Prostate gland (tissue), 2 donors: ENCODE measurements around the gene PTPRT. TPM values are rescaled to one million over a fixed set of nuclear protein-coding genes. Genes with fewer than 3 reads are reported as not detected.
A peak's percentile ranks its signal among the peaks of the same experiment; 100 is the strongest.

Experiments
- DNase-seq: peaks from one replicate; pipeline ENCODE4 v3.0.0-alpha.2; 2019; ENCODE audit warnings: low spot score
- H3K27ac ChIP-seq, 2 donors: fragments of 200-600 bp; sonication (generic); 2 replicates each; pipeline ENCODE4 v1.5.1; 2017 to 2019
- H3K27me3 ChIP-seq: fragments of 200-600 bp; sonication (generic); replicated peaks from 2 replicates; pipeline ENCODE4 v1.5.1; 2019; ENCODE audit not compliant: insufficient read depth
- H3K36me3 ChIP-seq, 2 donors: fragments of 200-600 bp; sonication (generic); 1 replicate in 1 of 2; 2 replicates in 1 of 2; pipeline versions ENCODE4 v1.5.1 to v1.8.1; 2017 to 2019
- H3K4me1 ChIP-seq: fragments of 200-600 bp; sonication (generic); replicated peaks from 2 replicates; pipeline ENCODE4 v1.5.1; 2019
- H3K4me3 ChIP-seq, 2 donors: fragments of 200-600 bp; sonication (generic); 2 replicates each; pipeline ENCODE4 v1.5.1; 2017 to 2019
- H3K9me3 ChIP-seq: fragments of 200-600 bp; sonication (generic); 2 replicates; pipeline ENCODE4 v1.5.1; 2017
- POLR2A ChIP-seq: fragments of 450-650 bp; IDR thresholded peaks from one replicate; pipeline ENCODE4 v1.6.1; 2016; ENCODE audit warnings: antibody characterized with exemption, mild to moderate bottlenecking
- POLR2AphosphoS5 ChIP-seq: sonication (generic); formaldehyde crosslinking; IDR thresholded peaks from one replicate; pipeline ENCODE4 v1.6.1; 2017; ENCODE audit warnings: antibody characterized with exemption
- WGBS: methylation state at CpG from one replicate; pipeline ENCODE4 v1.1.5; 2018; 5-methylcytosine and 5-hydroxymethylcytosine counted together
- intact Hi-C: fragments of 100-400 bp; cut with DNase I; formaldehyde crosslinking; loops from one replicate; pipeline ENCODE4 v1.14.2; 2022
- total RNA-seq, 2 donors: library from RNA; depleted of rRNA; stranded (reverse); fragments of >200 nt; gene quantifications; one replicate each; pipeline ENCODE4 v1.1.0, GENCODE V29; 2016
- TF ChIP-seq, protein P1 (sequence below), 4 experiments: fragments of 200-600 bp in 2 of 4; fragments of 450-650 bp in 2 of 4; sonication (generic) in 2 of 4; IDR thresholded peaks; 1 replicate in 3 of 4; 2 replicates in 1 of 4; pipeline ENCODE4 v1.5.1; 2016 to 2019; ENCODE audit warnings: antibody characterized with exemption in 4 of 4, mild to moderate bottlenecking in 2 of 4, moderate library complexity in 2 of 4

PTPRT gene
- total RNA-seq, 2 donors from 2014 or later = 1.5 to 3.5 TPM

DNA sequence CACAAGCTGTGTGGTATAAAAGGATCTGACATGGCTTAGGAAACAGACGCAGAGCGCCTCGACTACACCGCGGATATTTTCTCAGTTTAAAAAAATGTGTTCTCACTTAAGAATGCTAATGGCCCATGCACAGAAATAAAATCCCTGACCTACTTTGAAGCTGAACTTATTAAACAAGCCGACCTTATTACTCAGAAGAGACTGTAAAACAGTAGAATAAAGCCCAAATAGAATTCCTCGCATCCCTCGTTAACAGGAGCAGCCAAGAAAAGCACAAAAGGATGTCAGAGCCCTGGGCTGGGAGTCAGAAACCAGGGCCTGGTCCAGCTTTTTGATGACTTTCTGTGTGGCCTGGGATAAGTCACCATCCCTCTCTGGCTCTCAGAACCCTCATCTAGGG is 489.3 kb downstream of the PTPRT start:
- no peaks in the 10 kb centered on the region for H3K36me3 ChIP-seq
- H3K27me3 ChIP-seq = no peaks in the 10 kb centered on the region
- H3K27ac ChIP-seq = no peak overlapping the region
- H3K4me1 ChIP-seq = no peaks in the 10 kb centered on the region
- H3K9me3 ChIP-seq = no peaks in the 10 kb centered on the region
- DNase-seq = no peak
- TF ChIP-seq POLR2AphosphoS5 (peak; percentile 21), POLR2A (no peak)
- TF ChIP-seq, protein P1, sequence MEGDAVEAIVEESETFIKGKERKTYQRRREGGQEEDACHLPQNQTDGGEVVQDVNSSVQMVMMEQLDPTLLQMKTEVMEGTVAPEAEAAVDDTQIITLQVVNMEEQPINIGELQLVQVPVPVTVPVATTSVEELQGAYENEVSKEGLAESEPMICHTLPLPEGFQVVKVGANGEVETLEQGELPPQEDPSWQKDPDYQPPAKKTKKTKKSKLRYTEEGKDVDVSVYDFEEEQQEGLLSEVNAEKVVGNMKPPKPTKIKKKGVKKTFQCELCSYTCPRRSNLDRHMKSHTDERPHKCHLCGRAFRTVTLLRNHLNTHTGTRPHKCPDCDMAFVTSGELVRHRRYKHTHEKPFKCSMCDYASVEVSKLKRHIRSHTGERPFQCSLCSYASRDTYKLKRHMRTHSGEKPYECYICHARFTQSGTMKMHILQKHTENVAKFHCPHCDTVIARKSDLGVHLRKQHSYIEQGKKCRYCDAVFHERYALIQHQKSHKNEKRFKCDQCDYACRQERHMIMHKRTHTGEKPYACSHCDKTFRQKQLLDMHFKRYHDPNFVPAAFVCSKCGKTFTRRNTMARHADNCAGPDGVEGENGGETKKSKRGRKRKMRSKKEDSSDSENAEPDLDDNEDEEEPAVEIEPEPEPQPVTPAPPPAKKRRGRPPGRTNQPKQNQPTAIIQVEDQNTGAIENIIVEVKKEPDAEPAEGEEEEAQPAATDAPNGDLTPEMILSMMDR (IDR thresholded peaks at IDR 0.05) = no peak
- H3K4me3 ChIP-seq = no peak overlapping the region
- WGBS = 20% methylated on average over 8 of the region's 8 CpGs
- intact Hi-C loops = no loop called here

DNA sequence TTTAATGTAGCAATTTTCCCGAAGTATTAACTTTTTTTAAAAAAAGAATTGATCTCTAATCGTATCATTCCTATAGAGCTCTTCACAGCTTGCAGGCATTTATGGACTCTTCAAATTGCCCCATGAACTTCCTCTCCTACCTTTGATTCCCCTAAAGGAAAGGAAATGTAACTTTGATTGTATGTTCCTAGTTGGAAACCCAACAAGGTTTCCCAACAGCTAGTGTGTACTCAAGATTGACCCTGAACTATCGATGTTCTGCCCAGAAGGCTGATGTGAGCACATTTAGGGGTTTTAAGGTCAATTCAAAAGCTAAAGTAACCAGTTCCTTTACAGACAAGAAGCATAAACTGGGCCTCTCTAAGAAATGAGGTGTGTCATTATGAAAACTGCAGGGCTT is 491.7 kb downstream of the PTPRT start:
- DNase-seq = no peak
- no peak for TF ChIP-seq POLR2AphosphoS5
- H3K27me3 ChIP-seq = no peaks in the 10 kb centered on the region
- WGBS = 47% methylated on average over 3 of the region's 3 CpGs
- no peaks in the 10 kb centered on the region for H3K9me3 ChIP-seq
- H3K4me1 ChIP-seq = no peaks in the 10 kb centered on the region
- H3K4me3 ChIP-seq = no peak overlapping the region
- no peak overlapping the region for H3K27ac ChIP-seq
- intact Hi-C loops = no loop called here
- H3K36me3 ChIP-seq = no peaks in the 10 kb centered on the region

DNA sequence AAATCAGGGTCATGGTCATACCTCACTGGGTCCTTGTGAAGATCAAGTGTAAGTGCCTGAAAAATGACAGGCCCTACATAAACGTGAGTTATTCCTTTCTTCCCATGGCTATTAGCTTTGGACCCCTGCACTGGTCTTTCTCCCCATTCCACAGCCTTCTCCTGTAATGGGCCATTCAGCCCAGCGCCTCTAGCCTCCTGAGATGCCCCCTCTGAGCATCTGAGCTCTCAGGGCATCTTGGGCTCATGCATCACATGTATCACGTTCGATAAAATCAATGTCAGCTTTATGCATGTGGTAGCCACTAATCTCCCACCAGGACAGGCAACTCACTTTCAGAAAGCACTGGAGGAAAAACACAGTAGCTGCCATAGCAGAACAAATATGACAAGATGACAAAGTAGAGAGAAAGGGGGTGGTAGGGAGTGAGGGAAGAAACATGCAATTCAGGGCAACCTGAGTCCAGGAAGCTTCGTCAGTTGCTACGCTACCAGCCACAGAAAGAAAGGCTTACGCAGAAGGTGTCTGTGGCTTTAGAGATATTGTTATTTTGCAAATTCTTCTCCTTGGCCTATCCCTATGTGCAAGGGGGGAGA is 498.8 kb downstream of the PTPRT start:
- Histone ChIP-seq H3K9me3 (no peaks in the 10 kb centered on the region), H3K27me3 (no peaks in the 10 kb centered on the region), H3K36me3 (no peaks in the 10 kb centered on the region), H3K27ac (no peak overlapping the region), H3K4me1 (no peaks in the 10 kb centered on the region), H3K4me3 (no peak overlapping the region)
- no peak for TF ChIP-seq POLR2AphosphoS5
- TF ChIP-seq, protein P1 (IDR thresholded peaks at IDR 0.05) = no peak
- TF ChIP-seq POLR2A = no peak
- 89% methylated on average over 7 of the region's 7 CpGs for WGBS
- intact Hi-C loops = no loop called here
- no peak for DNase-seq

DNA sequence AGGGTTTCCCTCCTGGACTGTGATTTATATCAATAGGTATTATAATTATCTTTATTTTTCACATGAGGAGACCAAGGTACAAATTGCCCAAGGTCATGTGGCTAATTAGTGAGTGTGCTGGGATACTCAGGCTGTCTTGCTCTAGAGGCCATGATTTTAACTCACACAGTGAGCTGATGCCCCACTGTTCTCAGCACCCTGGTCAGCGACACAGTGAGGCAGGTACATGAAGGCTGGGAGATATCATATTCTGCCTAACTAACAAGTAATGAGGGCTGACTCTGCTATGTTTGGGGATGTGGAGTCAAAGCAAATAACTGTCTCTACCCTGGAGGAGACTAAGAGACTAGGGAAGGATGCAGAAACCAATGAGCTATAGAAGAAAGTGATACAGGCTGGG is 501.1 kb downstream of the PTPRT start:
- TF ChIP-seq, protein P1 (IDR thresholded peaks at IDR 0.05) = no peak
- TF ChIP-seq POLR2AphosphoS5 = no peak
- TF ChIP-seq POLR2A = no peak
- no peaks in the 10 kb centered on the region for H3K9me3 ChIP-seq
- H3K4me1 ChIP-seq = no peaks in the 10 kb centered on the region
- DNase-seq = no peak
- no peak overlapping the region for H3K4me3 ChIP-seq
- H3K27ac ChIP-seq = no peak overlapping the region
- 53% methylated on average over 1 of the region's 1 CpG for WGBS
- no peaks in the 10 kb centered on the region for H3K27me3 ChIP-seq
- intact Hi-C loops = no loop called here
- H3K36me3 ChIP-seq = no peaks in the 10 kb centered on the region

DNA sequence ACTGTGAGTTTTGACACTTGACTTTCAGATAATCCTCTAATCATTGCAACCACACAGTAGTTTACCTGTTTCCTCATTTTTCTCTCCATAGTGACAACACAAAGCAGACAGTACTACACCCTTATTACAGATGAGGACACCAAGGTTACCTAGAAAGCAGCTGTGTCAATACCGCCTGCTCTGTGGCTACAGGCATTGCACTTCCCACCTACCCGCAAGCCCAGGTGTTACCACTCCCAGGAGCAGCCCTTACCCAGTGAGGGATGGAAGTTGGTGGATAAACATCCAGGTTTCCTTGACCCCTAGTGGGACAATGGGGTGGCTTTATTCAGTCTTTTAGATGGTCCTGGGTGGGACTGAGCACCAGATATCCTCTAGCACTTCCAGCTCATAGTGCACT is 503.6 kb downstream of the PTPRT start:
- 79% methylated on average over 2 of the region's 2 CpGs for WGBS
- Histone ChIP-seq H3K9me3 (no peaks in the 10 kb centered on the region), H3K36me3 (no peaks in the 10 kb centered on the region), H3K27me3 (no peaks in the 10 kb centered on the region), H3K27ac (no peak overlapping the region), H3K4me3 (no peak overlapping the region), H3K4me1 (no peaks in the 10 kb centered on the region)
- DNase-seq = no peak
- intact Hi-C loops = no loop called here
- TF ChIP-seq POLR2AphosphoS5 (no peak), POLR2A (no peak)
- TF ChIP-seq, protein P1 (IDR thresholded peaks at IDR 0.05) = no peak
